Esophagus squamous epithelium (tissue), 5 donors: ENCODE measurements around the gene PFDN2. TPM values are rescaled to one million over a fixed set of nuclear protein-coding genes. Genes with fewer than 3 reads are reported as not detected.

ENCODE experiments used
- DNase-seq: peaks from one replicate; lab custom pipeline; 2025; lab: John Stamatoyannopoulos, UW
- H3K27ac ChIP-seq, 4 donors: fragments of 200-600 bp; sonication (generic); one replicate each; pipeline ENCODE4 v1.5.1; 2016 to 2019; ENCODE audit warnings: mild to moderate bottlenecking in 1 of 4
- H3K27me3 ChIP-seq, 4 donors: fragments of 200-600 bp; sonication (generic); 1 replicate in 3 of 4; 2 replicates in 1 of 4; pipeline versions ENCODE4 v1.5.1 to v1.6.0; 2017 to 2021; ENCODE audit warnings: antibody characterized with exemption in 1 of 4
- H3K36me3 ChIP-seq, 3 donors: fragments of 200-600 bp; sonication (generic); one replicate each; pipeline ENCODE4 v1.5.1; 2016 to 2019
- H3K4me1 ChIP-seq, 3 donors: fragments of 200-600 bp; sonication (generic); one replicate each; pipeline ENCODE4 v1.5.1; 2017 to 2019
- H3K4me3 ChIP-seq, 4 donors: fragments of 200-600 bp; sonication (generic); 1 replicate in 3 of 4; 2 replicates in 1 of 4; pipeline ENCODE4 v1.5.1; 2016 to 2019; ENCODE audit warnings: mild to moderate bottlenecking in 2 of 4, moderate library complexity in 1 of 4
- H3K9me3 ChIP-seq, 3 donors: fragments of 200-600 bp; sonication (generic); one replicate each; pipeline ENCODE4 v1.5.1; 2016 to 2019
- POLR2A ChIP-seq, 4 donors: fragments of 450-650 bp; IDR thresholded peaks; one replicate each; pipeline ENCODE4 v1.6.1; 2017; ENCODE audit warnings: antibody characterized with exemption in 4 of 4, mild to moderate bottlenecking in 4 of 4, moderate library complexity in 3 of 4
- WGBS, 2 donors: methylation state at CpG; one replicate each; pipeline ENCODE4 v1.1.5; 2018; 5-methylcytosine and 5-hydroxymethylcytosine counted together
- intact Hi-C: fragments of 100-400 bp; cut with DNase I; formaldehyde crosslinking; loops from one replicate; pipeline ENCODE4 v1.15.0; 2022
- total RNA-seq, 4 donors: library from RNA; depleted of rRNA; stranded (reverse); fragments of >200 nt; gene quantifications; one replicate each; pipeline ENCODE4 v1.1.0, GENCODE V29; 2016
- TF ChIP-seq, protein P1 (sequence below), 6 experiments: fragments of 450-650 bp in 4 of 6; fragments of 200-600 bp in 2 of 6; sonication (generic) in 2 of 6; IDR thresholded peaks; one replicate each; pipeline ENCODE4 v1.5.1; 2016 to 2019; ENCODE audit warnings: antibody characterized with exemption in 6 of 6, mild to moderate bottlenecking in 4 of 6, moderate library complexity in 4 of 6
- donor health status: DM: yes; HTN: yes; CAD: no.

Gene PFDN2
- total RNA-seq, 4 donors from 2014 or later: 27.0 to 59.2 (median 45.3) TPM

DNA sequence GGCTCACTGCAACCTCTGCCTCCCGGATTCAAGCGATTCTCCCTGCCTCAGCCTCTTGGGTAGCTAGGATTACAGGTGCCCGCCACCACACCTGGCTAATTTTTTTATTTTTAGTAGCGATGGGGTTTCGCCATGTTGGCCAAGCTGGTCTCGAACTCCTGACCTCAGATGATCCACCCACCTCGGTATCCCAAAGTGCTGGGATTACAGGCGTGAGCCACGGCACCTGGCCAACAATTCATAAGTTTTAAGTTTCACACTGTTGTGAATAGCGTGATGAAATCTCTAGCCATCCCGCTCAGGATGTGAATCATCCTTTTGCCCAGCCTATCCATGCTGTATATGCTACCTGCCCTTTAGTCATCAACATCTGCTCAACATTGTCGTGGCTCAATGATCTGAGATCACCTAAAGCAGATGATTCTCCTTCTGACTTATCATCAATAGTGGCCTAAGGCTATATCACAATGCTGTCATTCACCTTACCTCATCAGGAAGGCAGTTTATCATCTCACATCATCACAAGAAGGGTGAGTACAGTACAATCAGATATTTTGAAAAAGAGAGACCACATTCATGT lies 2.6 kb downstream of the PFDN2 start:
- TF ChIP-seq, protein P1, sequence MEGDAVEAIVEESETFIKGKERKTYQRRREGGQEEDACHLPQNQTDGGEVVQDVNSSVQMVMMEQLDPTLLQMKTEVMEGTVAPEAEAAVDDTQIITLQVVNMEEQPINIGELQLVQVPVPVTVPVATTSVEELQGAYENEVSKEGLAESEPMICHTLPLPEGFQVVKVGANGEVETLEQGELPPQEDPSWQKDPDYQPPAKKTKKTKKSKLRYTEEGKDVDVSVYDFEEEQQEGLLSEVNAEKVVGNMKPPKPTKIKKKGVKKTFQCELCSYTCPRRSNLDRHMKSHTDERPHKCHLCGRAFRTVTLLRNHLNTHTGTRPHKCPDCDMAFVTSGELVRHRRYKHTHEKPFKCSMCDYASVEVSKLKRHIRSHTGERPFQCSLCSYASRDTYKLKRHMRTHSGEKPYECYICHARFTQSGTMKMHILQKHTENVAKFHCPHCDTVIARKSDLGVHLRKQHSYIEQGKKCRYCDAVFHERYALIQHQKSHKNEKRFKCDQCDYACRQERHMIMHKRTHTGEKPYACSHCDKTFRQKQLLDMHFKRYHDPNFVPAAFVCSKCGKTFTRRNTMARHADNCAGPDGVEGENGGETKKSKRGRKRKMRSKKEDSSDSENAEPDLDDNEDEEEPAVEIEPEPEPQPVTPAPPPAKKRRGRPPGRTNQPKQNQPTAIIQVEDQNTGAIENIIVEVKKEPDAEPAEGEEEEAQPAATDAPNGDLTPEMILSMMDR (IDR thresholded peaks at IDR 0.05): no peak
- TF ChIP-seq POLR2A (IDR thresholded peaks at IDR 0.05): no peak
- Histone ChIP-seq H3K36me3 (peaks cover 0 to 5% (median under 1%) of the 10 kb centered on the region in 3 donors), H3K9me3 (no peaks in the 10 kb centered on the region), H3K27me3 (no peaks in the 10 kb centered on the region), H3K4me1 (peaks cover 27 to 80% (median 38%) of the 10 kb centered on the region in 3 donors), H3K27ac (peak overlapping the region; percentile 16 to 63 (median 48)), H3K4me3 (no peak overlapping the region)
- no peak for DNase-seq
- intact Hi-C loops: no loop called here
- WGBS, 2 donors: 45 to 49% methylated on average over 12 of the region's 12 CpGs

DNA sequence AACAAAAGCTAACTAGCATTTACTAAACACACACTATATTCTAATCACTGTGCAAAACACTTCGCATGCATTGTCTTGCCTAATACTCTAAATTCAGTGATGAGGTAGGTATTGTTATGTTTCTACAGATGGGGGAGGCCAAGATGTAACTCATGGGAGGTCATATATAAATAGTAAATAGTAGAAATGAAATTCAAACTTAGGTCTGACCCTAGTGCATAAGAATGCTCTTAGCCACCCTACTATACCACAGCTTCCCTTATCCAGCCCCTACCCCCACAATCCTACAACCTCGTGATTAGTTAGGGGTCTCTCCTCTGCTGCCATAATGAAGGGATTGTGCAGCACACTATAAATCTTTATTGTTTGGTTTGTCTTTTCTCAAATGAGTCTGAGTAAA lies 3.3 kb downstream of the PFDN2 start:
- intact Hi-C loops: no loop called here
- Histone ChIP-seq H3K36me3 (peaks cover 0 to 7% (median 0%) of the 10 kb centered on the region in 3 donors), H3K9me3 (no peaks in the 10 kb centered on the region), H3K4me1 (peaks cover 22 to 73% (median 32%) of the 10 kb centered on the region in 3 donors), H3K4me3 (no peak overlapping the region), H3K27ac (peak overlapping the region in 1 of 4 donors; percentile 1), H3K27me3 (no peaks in the 10 kb centered on the region)
- DNase-seq: no peak
- no peak for TF ChIP-seq POLR2A (IDR thresholded peaks at IDR 0.05)
- TF ChIP-seq, protein P1 (IDR thresholded peaks at IDR 0.05): no peak
- 80% methylated on average over 2 of the region's 2 CpGs for WGBS, 2 donors

DNA sequence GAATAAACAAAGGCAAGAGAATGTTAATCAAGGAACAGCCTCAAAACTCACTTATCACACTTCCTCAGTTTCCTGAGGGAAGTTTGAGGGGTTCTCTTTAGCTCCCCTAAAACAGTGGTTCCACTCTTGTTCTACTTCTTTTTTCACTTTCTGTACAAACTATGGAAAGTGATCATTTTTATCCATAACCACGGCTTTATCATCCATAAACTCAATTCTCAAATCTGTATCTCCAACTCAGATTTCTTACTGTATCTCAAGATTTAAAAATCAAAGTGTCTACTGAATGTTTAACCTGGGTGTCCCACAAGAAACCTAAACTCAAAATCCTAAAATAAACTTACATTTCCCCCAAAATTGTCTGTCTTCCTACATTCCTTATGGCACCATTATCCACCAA lies 3.9 kb downstream of the PFDN2 start:
- DNase-seq: no peak
- no peak overlapping the region for H3K4me3 ChIP-seq
- H3K27me3 ChIP-seq: no peaks in the 10 kb centered on the region
- intact Hi-C loops: no loop called here
- H3K4me1 ChIP-seq: peaks cover 16 to 67% (median 25%) of the 10 kb centered on the region in 3 donors
- no peak for TF ChIP-seq POLR2A (IDR thresholded peaks at IDR 0.05)
- TF ChIP-seq, protein P1 (IDR thresholded peaks at IDR 0.05): no peak
- H3K36me3 ChIP-seq: peaks cover 0 to 9% (median 0%) of the 10 kb centered on the region in 3 donors
- H3K27ac ChIP-seq: no peak overlapping the region
- H3K9me3 ChIP-seq: no peaks in the 10 kb centered on the region
- WGBS, 2 donors: 67 to 75% methylated on average over 1 of the region's 1 CpG

DNA sequence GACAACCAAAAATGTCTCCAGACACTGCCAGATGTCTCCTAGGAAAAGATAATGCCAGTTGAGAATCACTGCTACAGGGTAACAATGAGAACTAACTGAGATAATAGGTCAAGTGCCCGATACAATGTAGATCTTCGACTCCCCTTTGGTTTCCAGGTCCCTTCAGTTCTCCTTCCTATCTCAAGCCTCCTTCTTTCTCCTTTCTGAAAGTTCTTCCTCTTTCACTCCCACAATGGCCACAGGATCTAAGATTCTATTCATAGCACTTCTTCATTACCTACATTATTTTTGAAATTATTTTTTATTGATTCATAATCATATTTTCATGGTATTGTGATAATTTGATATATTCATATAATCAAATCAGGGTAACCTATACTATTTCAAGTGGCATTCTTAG lies 6.3 kb downstream of the PFDN2 start:
- DNase-seq: no peak
- Histone ChIP-seq H3K4me3 (no peak overlapping the region), H3K9me3 (no peaks in the 10 kb centered on the region), H3K4me1 (peaks cover 4 to 52% (median 13%) of the 10 kb centered on the region in 3 donors), H3K27ac (no peak overlapping the region), H3K36me3 (peaks cover 0 to 14% (median 0%) of the 10 kb centered on the region in 3 donors), H3K27me3 (no peaks in the 10 kb centered on the region)
- intact Hi-C loops: no loop called here
- no peak for TF ChIP-seq POLR2A (IDR thresholded peaks at IDR 0.05)
- TF ChIP-seq, protein P1 (IDR thresholded peaks at IDR 0.05): no peak
- 84 to 87% methylated on average over 2 of the region's 2 CpGs for WGBS, 2 donors

DNA sequence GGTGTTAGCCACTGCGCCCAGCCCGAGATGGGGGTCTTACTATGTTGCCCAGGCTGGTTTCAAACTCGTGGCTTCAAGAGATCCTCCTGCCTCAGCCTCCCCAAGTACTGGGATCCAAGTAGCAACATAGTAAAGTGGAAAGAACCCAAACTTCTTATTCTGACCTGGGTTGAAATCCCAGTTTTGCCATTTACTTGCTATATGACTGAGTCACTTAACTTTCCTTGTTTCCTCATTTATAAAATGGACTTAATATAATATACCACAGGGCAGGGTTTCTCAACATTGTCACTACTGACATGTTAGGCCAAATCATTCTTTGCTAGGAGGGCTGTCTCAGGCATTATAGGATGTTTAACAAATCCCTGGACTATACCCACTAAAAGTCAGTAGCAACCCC lies 6.7 kb downstream of the PFDN2 start:
- Histone ChIP-seq H3K36me3 (peaks cover 0 to 18% (median 0%) of the 10 kb centered on the region in 3 donors), H3K4me1 (peaks cover 4 to 48% (median 9%) of the 10 kb centered on the region in 3 donors), H3K27me3 (no peaks in the 10 kb centered on the region), H3K27ac (no peak overlapping the region), H3K9me3 (no peaks in the 10 kb centered on the region), H3K4me3 (no peak overlapping the region)
- DNase-seq: no peak
- WGBS, 2 donors: 75 to 96% methylated on average over 3 of the region's 3 CpGs
- intact Hi-C loops: no loop called here
- TF ChIP-seq, protein P1 (IDR thresholded peaks at IDR 0.05): no peak
- TF ChIP-seq POLR2A (IDR thresholded peaks at IDR 0.05): no peak
